Measurements from ENCODE around the gene GUCD1.
A peak's percentile ranks its signal among the peaks of the same experiment; 100 is the strongest.

GUCD1 gene

DNA sequence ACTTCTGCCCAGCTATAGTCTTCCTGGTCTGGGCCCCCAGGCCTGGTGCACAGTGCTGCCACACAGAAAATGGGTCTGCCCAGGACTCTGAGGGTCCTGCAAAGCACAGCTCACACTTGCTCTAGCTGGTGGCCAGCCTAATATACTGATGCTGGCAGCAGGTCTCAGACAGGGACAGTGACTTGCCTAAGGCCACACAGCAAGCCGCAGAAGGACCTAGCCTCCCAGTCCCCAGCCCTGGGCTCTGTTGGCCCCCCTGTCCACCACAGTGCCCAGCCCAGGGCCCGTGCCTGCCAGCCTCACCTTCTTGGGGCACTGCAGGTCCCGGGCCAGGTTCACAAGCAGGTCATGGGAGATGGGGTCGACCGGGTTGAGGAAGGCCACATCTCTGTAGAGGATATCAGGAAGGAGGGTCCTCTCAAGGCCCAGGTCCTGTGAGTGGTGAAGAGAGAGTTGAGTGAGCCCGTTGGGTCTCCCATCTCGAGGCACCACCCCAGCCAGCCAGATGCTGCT, 34.6 kb upstream of the GUCD1 start:
- DNase-seq, result no peak

DNA sequence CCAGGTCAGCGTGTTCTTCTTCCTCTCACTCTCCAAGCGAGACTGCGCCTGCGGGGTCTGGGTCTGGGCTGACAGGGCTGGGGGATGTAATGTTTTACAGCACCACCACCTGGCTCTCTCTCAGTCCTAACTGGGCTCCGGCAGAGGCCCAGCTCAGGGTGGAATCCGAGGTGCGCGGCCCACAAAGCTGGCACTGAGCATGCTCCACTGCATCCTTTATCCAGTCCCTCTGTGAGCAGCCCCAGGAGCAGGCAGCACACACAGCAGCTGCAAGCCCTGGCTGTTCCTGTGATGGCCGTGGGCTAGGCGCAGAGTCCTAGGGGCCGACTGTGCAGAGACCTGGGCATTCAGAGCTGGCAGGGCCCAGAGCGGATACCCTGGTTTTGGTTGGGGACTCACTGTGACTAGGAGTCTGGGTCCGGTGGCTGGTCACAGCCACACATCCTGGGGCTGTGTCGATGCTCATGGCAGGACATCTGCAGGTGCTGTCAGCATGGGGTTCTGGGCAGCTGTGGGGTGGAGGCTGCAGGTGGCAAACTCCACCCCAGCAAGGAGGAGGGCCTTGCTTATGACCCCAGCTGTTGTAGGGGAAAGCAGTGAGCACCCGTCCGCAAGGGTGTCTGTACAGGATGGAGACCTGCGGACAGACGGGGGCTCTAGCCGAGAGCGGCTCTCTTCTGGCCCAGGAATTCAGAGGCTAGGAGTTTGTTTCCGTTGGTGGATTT, 34.0 kb upstream of the GUCD1 start:
- DNase-seq, result no peak

DNA sequence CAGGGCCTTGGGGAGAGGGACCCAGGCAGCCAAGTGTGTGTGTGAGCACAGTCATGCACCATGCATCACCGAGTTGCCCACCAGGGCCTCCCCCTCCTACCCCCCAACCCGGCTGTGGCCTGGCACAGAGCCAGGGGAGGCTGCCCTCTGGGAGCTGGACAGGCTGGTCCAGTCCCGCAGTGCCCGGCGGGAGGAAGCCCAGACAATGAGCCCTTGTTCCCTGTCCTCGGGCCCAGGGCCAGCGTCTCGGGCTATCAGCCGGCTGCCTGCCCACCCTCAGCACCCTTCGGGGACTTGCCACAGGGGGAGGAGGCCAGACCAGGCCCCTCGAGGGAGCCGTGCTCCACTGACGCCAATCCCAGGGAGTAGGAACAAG, 33.4 kb upstream of the GUCD1 start:
- DNase-seq, result no peak

DNA sequence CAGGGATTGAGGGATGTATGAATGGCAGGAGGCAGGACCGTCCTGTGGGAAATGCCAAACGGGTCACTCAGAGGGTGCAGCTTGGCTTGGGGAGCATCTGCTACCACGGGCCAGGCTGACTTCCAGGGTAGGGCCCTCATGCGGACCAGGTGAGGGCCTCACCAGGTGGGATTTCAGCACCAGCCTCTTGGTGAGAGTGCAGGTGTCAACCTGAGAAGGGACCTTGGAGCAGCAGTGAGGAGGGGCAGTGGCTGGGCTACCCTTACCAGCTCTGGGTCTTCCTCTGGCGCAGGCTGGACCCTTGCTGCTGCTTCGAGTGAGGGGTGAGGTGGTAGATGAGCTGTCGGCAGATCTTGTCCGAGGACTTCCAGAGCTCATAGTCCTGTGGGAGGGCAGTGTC, 33.0 kb upstream of the GUCD1 start:
- DNase-seq, result no peak

- DNase-seq, result no peak
Observed at GRCh38 chr22:24587251-24587650, 32.3 kb upstream of the GUCD1 start.

DNA sequence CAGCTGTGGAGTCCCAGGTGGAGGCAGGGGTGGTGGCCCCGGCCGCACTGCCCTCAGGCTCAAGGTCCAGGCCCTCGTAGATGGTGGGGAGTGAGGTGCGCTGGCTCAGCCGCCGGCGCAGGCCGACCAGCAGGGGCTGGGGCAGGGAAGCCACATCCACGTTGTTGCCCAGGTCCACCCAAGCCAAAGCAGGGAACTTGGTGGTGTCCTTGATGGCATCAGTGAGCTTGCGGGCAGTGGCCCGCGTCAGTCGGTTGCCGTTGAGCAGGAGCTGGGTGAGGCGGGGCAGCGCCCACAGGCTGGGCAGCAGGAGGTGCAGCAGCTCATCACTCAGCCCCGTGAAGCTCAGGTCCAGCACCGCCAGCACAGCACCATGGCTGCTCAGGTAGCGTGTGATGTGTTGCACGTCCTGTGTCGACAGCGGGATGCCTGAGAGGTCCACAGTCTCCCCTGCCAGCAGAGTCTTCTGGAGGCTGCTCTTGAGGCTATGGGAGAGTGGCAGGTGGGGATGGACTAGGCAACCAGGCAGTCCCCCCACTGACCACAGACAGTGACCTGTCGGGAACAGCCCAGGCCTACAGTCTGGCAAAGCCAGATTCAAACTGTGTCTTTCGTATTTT, 31.1 kb upstream of the GUCD1 start:
- no peak for DNase-seq

GRCh38 chr22:24585461-24585860, 30.5 kb upstream of the GUCD1 start:
- DNase-seq, result no peak

DNA sequence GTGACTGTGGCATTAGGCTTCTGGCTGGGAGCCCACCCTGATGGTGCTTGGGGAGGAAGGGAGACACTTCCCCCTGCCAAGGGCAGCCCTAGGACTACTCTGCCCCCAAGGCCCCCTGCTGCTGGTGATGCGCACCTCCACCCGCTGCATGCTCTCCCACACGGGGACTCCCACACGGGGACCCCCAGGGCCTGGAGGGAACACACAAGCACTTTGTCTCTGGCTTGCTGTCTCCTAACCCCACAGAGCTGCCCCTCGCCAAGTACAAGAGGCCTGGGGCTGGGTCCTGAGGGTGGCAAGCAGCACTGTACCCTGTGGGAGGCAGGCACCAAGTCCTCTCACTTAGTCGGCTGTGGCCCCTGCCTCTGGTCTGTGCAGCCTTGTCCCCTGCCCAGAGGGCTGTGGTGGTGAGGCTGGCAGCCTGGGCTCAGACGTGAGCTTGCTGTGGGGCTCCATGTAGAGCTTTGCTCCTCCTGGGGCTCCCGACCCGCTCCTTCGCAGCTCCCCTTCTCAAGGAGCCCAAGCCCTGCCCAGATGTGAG, 30.0 kb upstream of the GUCD1 start:
- no peak for DNase-seq

- DNase-seq, result no peak
Observed at GRCh38 chr22:24584166-24584790, 29.3 kb upstream of the GUCD1 start.

DNA sequence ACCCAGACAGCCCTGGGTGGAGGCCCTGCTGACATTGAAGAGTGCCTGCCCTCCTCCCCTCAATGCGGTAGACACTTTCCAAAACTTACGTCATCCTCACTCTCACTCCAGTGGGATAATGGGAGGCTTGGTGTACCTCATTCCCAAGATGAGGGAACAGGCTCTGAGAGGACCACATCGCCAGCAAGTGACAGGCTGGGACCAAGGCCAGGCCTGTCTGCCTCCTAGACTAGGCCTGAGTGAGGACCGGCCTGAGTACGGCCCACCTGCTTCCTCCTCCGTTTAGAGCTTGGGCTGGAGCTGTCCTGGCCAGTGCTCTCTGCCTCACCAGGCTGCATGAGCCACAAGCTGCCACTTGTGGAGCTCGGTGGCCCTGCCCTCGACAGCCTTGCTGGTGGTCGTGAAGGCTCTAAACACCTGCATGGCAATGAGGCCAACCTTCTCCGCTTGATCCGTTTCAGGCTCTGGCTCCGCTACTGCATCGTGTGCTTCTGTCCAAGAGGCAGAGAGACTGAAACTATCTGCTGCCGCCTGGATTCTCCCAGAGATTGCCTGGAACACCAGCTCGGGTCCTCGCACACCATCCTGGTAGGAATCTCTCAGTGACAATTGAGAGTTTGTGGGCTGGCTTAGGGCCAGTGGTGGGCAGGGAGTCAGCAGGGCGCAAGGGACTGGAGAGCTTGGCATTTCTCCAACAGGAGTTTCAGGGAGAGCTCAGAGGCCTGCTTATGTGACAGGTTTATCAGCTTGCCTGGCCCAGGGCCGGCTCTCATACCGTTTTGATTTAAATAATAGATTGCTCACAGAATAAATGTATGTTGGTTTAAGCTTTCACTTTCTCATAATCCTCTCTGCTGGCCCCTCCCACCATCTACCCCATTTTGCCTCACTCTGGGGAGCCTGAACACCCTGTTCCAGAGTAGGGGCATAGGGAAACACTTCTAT, 28.6 kb upstream of the GUCD1 start:
- no peak for DNase-seq

DNA sequence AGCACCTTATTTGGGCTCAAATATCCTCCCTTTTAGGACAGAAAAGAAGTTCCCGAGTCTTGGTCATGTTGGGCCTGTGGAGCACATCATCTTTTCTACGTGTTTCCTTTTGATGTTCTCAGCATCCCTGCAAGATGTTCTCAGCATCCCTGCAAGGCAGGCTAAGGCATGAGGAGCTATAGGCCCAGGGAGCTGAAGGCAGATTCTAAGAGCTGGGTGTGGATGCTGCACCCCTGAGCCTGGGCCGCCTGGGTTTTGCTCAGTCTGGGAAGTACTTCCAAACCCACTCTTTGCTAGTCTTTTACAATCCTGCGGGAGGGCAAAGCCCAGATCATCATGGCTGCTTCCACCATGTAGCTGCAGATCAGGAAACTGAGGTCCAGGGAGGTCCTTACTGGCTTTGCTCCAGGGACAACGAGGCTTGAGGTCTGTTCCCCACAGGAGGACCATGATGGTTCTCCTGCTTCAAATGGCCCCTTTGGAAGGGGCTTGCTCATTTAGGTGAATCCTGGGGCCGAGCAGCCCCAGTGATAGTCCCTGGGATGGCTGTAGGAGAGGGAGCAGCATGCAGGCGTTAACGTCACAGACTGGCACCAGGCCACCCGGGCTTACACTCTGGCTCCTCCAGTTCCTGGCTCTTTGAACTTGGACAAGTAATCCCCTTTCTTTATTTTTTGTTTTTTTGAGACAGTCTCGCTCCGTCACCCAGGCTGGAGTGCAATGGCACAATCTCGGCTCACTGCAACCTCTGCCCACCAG, 27.3 kb upstream of the GUCD1 start:
- no peak for DNase-seq

DNA sequence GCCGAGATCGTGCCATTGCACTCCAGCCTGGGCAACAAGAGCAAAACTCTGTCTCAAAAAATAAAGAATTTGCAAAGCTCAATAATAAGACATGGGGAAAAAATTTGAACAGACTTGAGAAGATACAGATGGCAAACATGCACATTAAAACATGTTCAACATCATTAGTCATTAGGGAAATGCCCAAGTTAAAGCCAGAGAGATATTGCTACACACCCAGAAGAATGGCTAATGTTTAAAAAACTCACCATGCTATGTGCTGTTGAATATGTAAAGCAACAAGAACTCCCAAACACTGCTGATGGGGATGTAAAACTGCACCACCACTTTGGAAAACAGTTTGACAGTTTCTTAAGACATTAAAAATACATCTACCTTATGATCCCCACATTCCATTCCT, 25.3 kb upstream of the GUCD1 start:
- peak; percentile 31 for DNase-seq

- no peak for DNase-seq
Observed at GRCh38 chr22:24579258-24579601, 24.3 kb upstream of the GUCD1 start.

- no peak for DNase-seq
Observed at GRCh38 chr22:24578355-24579257, 23.7 kb upstream of the GUCD1 start.

DNA sequence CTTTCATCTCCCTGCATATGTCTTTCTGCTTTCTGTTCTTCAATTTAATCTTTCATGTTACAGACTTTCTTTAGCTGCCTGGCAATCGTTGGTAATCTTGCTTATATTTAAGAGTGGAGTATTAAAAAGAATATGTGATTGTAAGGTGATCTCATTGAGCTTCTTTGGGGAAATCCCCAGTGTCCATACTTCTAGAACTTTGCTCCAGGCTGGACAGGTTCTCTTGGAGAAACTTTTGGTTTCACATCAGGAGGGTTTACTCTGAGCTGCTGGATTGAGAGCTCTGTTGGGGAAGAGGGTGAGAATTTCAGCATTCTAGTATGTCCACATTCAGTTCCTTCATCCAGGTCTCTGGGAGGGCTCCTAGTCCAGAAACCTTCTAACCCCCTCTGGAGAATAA, 21.8 kb upstream of the GUCD1 start:
- peak; percentile 9 for DNase-seq

DNA sequence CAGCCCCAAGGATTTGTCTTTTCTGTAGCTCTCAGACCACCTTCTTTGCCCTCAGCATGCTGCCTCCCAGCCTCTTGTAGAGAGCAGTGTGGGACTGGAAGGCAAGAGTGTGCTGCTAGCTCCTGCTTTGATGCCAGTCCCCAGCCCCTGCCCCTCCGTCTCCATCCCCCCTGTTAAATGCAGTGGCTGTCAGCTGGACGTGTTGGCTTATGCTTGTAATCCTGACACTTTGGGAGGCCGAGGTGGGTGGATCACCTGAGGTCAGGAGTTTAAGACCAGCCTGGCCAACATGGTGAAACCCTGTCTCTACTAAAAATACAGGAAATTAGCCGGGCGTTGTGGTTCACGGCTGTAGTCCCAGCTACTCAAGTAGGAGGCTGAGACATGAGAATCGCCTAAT, 16.3 kb upstream of the GUCD1 start:
- no peak for DNase-seq

- no peak for DNase-seq
Observed at GRCh38 chr22:24567668-24568067, 12.7 kb upstream of the GUCD1 start.

DNA sequence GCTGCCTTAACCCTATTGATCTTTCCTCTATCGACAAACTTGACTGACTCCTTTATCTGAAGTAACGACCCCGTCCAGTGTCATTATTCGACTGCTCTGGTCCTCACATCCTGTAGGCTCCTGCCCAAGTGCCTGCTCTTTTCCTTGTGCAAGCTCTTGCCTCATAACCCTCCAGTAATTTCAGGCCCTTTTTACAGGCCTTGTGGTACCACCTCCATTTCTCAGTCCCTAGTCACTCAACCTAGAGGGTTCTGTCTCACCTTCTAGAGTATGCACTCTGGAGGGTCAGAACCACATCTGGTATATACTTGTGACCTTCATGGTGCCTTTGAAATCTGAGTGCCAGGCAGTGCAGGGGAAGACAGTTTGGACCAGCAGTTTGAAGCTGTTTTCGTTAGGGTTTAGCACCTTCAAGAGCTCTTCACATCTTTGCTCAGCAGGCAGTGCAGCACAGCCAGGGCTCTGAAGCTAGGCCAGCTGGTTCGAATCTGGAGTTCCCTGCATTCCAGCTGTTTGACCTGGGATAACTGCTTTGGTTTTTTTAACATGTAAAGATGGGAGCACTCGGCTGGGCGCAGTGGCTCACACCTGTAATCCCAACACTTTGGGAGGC, 12.1 kb upstream of the GUCD1 start:
- DNase-seq, result no peak

GRCh38 chr22:24565077-24565476, 10.1 kb upstream of the GUCD1 start:
- no peak for DNase-seq

- no peak for DNase-seq
Observed at GRCh38 chr22:24564376-24565058, 9.6 kb upstream of the GUCD1 start.

Measured in suppressor macrophage treated with lipopolysaccharide for 4 hours (primary cell).